Esophagus muscularis mucosa (tissue), 4 donors: ENCODE results near the gene EMILIN1. TPM values are rescaled to one million over a fixed set of nuclear protein-coding genes. Genes with fewer than 3 reads are reported as not detected.

Experiments
- DNase-seq: peaks from one replicate; pipeline ENCODE4 v3.0.0-alpha.2; 2017; ENCODE audit errors: extremely low spot score
- H3K27ac ChIP-seq, 4 donors: fragments of 200-600 bp; sonication (generic); replicated peaks in 1 of 4; 1 replicate in 3 of 4; 2 replicates in 1 of 4; pipeline ENCODE4 v1.5.1; 2016 to 2019; ENCODE audit warnings: mild to moderate bottlenecking in 1 of 4
- H3K27me3 ChIP-seq, 4 donors: fragments of 200-600 bp; sonication (generic); one replicate each; pipeline versions ENCODE4 v1.5.1 to v1.6.0; 2016 to 2019
- H3K36me3 ChIP-seq, 4 donors: fragments of 200-600 bp; sonication (generic); one replicate each; pipeline ENCODE4 v1.5.1; 2016 to 2019
- H3K4me1 ChIP-seq, 4 donors: fragments of 200-600 bp; sonication (generic); one replicate each; pipeline ENCODE4 v1.5.1; 2016 to 2019
- H3K4me3 ChIP-seq, 4 donors: fragments of 200-600 bp; sonication (generic); 1 replicate in 2 of 4; 2 replicates in 2 of 4; pipeline ENCODE4 v1.5.1; 2016 to 2019; ENCODE audit warnings: mild to moderate bottlenecking in 4 of 4, moderate library complexity in 1 of 4
- H3K9me3 ChIP-seq, 4 donors: fragments of 200-600 bp; sonication (generic); 1 replicate in 3 of 4; 2 replicates in 1 of 4; pipeline ENCODE4 v1.5.1; 2016 to 2019
- EP300 ChIP-seq: sonication (generic); formaldehyde crosslinking; IDR thresholded peaks from one replicate; pipeline ENCODE4 v1.6.1; 2017; ENCODE audit warnings: antibody characterized with exemption
- POLR2A ChIP-seq: fragments of 450-650 bp; IDR thresholded peaks from one replicate; pipeline ENCODE4 v1.6.1; 2017; ENCODE audit warnings: antibody characterized with exemption, moderate library complexity, mild to moderate bottlenecking, low read depth
- POLR2AphosphoS5 ChIP-seq, 2 donors: sonication (generic); formaldehyde crosslinking; IDR thresholded peaks; one replicate each; pipeline ENCODE4 v1.6.1; 2017; ENCODE audit warnings: antibody characterized with exemption in 2 of 2
- WGBS: methylation state at CpG from one replicate; pipeline ENCODE4 v1.1.5; 2018; 5-methylcytosine and 5-hydroxymethylcytosine counted together
- intact Hi-C: fragments of 100-400 bp; cut with DNase I; formaldehyde crosslinking; loops from one replicate; pipeline ENCODE4 v1.15.1; 2023
- total RNA-seq, 4 donors: library from RNA; depleted of rRNA; stranded (reverse); fragments of >200 nt; gene quantifications; one replicate each; pipeline versions ENCODE4 v1.1.0 to v1.2.1, GENCODE V29; 2016
- TF ChIP-seq, protein P1 (sequence below), 3 experiments: fragments of 200-600 bp in 2 of 3; fragments of 450-650 bp in 1 of 3; sonication (generic) in 2 of 3; IDR thresholded peaks; one replicate each; pipeline ENCODE4 v1.5.1; 2017 to 2019; ENCODE audit warnings: antibody characterized with exemption in 3 of 3, mild to moderate bottlenecking in 2 of 3, moderate library complexity in 1 of 3

Gene EMILIN1
- total RNA-seq, 4 donors from 2014 or later = 126 to 288 (median 168) TPM

DNA sequence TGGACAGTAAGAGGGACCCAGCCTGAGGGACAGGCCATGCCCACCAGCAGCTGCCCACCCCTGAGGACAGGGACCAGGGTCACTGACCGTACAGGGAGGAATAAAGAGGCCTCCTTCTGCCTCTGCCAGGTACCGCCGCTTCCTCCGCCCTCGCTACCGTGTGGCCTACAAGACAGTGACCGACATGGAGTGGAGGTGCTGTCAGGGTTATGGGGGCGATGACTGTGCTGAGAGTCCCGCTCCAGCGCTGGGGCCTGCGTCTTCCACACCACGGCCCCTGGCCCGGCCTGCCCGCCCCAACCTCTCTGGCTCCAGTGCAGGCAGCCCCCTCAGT lies 2.2 kb downstream of the EMILIN1 start:
- no peak for DNase-seq
- peak overlapping the region; percentile 98 to 99 (median 98) for H3K27ac ChIP-seq
- intact Hi-C loops = no loop called here
- H3K4me1 ChIP-seq = peaks cover 47 to 97% (median 96%) of the 10 kb centered on the region in 4 donors
- TF ChIP-seq POLR2A = no peak
- no peak for TF ChIP-seq EP300
- TF ChIP-seq, protein P1, sequence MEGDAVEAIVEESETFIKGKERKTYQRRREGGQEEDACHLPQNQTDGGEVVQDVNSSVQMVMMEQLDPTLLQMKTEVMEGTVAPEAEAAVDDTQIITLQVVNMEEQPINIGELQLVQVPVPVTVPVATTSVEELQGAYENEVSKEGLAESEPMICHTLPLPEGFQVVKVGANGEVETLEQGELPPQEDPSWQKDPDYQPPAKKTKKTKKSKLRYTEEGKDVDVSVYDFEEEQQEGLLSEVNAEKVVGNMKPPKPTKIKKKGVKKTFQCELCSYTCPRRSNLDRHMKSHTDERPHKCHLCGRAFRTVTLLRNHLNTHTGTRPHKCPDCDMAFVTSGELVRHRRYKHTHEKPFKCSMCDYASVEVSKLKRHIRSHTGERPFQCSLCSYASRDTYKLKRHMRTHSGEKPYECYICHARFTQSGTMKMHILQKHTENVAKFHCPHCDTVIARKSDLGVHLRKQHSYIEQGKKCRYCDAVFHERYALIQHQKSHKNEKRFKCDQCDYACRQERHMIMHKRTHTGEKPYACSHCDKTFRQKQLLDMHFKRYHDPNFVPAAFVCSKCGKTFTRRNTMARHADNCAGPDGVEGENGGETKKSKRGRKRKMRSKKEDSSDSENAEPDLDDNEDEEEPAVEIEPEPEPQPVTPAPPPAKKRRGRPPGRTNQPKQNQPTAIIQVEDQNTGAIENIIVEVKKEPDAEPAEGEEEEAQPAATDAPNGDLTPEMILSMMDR (IDR thresholded peaks at IDR 0.05) = no peak
- TF ChIP-seq POLR2AphosphoS5 (IDR thresholded peaks at IDR 0.05) = no peak
- peak overlapping the region; percentile 56 to 76 (median 70) for H3K4me3 ChIP-seq
- H3K36me3 ChIP-seq = peaks cover 4 to 27% (median 14%) of the 10 kb centered on the region in 4 donors
- whole genome bisulfite sequencing = 31% methylated on average over 7 of the region's 14 CpGs
- H3K9me3 ChIP-seq = no peaks in the 10 kb centered on the region
- no peaks in the 10 kb centered on the region for H3K27me3 ChIP-seq

DNA sequence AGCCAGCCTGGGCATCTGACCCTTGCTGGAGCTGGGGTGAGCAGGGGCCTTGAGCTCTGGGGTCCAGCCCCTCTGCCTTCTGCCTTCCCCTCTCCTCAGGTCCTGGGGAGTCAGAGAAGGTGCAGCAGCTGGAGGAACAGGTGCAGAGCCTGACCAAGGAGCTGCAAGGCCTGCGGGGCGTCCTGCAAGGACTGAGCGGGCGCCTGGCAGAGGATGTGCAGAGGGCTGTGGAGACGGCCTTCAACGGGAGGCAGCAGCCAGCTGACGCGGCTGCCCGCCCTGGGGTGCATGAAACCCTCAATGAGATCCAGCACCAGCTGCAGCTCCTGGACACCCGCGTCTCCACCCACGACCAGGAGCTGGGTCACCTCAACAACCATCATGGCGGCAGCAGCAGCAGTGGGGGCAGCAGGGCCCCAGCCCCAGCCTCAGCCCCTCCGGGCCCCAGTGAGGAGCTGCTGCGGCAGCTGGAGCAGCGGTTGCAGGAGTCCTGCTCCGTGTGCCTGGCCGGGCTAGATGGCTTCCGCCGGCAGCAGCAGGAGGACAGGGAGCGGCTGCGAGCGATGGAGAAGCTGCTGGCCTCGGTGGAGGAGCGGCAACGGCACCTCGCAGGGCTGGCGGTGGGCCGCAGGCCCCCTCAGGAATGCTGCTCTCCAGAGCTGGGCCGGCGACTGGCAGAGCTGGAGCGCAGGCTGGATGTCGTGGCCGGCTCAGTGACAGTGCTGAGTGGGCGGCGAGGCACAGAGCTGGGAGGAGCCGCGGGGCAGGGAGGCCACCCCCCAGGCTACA lies 3.8 kb downstream of the EMILIN1 start:
- peak overlapping the region; percentile 98 to 99 (median 98) for H3K27ac ChIP-seq
- H3K4me1 ChIP-seq = peaks cover 44 to 95% (median 91%) of the 10 kb centered on the region in 4 donors
- intact Hi-C loops = no loop called here
- TF ChIP-seq, protein P1 (IDR thresholded peaks at IDR 0.05) = no peak
- TF ChIP-seq POLR2AphosphoS5 (IDR thresholded peaks at IDR 0.05) (no peak), POLR2A (no peak), EP300 (no peak)
- no peaks in the 10 kb centered on the region for H3K9me3 ChIP-seq
- H3K27me3 ChIP-seq = no peaks in the 10 kb centered on the region
- 66% methylated on average over 5 of the region's 38 CpGs for WGBS
- no peak for DNase-seq
- no peak overlapping the region for H3K4me3 ChIP-seq
- H3K36me3 ChIP-seq = peaks cover 4 to 27% (median 14%) of the 10 kb centered on the region in 4 donors

DNA sequence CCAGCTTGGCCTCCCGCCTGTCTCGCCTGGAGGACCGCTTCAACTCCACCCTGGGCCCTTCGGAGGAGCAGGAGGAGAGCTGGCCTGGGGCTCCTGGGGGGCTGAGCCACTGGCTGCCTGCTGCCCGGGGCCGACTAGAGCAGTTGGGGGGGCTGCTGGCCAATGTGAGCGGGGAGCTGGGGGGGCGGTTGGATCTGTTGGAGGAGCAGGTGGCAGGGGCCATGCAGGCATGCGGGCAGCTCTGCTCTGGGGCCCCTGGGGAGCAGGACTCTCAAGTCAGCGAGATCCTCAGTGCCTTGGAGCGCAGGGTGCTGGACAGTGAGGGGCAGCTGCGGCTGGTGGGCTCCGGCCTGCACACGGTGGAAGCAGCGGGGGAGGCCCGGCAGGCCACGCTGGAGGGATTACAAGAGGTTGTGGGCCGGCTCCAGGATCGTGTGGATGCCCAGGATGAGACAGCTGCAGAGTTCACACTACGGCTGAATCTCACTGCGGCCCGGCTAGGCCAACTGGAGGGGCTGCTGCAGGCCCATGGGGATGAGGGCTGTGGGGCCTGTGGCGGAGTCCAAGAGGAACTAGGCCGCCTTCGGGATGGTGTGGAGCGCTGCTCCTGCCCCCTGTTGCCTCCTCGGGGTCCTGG lies 4.5 kb downstream of the EMILIN1 start:
- H3K4me3 ChIP-seq = no peak overlapping the region
- no peak for DNase-seq
- intact Hi-C loops = no loop called here
- H3K27ac ChIP-seq = peak overlapping the region; percentile 6 to 99 (median 40)
- 74% methylated on average over 15 of the region's 27 CpGs for WGBS
- H3K4me1 ChIP-seq = peaks cover 40 to 93% (median 90%) of the 10 kb centered on the region in 4 donors
- TF ChIP-seq EP300 = no peak
- TF ChIP-seq, protein P1 (IDR thresholded peaks at IDR 0.05) = no peak
- H3K9me3 ChIP-seq = no peaks in the 10 kb centered on the region
- H3K36me3 ChIP-seq = peaks cover 4 to 27% (median 14%) of the 10 kb centered on the region in 4 donors
- H3K27me3 ChIP-seq = no peaks in the 10 kb centered on the region

DNA sequence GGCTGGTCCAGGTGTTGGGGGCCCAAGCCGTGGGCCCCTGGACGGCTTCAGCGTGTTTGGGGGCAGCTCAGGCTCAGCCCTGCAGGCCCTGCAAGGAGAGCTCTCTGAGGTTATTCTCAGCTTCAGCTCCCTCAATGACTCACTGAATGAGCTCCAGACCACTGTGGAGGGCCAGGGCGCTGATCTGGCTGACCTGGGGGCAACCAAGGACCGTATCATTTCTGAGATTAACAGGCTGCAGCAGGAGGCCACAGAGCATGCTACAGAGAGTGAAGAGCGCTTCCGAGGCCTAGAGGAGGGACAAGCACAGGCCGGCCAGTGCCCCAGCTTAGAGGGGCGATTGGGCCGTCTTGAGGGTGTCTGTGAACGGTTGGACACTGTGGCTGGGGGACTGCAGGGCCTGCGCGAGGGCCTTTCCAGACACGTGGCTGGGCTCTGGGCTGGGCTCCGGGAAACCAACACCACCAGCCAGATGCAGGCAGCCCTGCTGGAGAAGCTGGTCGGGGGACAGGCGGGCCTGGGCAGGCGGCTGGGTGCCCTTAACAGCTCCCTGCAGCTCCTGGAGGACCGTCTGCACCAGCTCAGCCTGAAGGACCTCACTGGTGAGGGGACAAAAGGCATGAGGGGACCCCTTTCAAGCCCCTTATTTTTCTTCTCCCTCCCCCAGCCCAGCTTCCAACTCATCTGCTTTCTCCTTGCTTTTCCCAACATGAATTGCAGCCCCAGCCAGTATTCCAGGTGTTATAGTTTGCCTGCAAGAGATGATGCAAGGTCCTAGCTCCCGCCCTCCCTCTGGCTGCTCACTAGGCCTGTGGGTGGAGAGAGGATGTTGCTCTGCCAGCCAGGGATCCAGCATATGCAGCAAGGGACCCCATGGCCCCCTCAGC lies 5.2 kb downstream of the EMILIN1 start:
- peak overlapping the region in 3 of 4 donors; percentile 32 to 99 (median 94) for H3K27ac ChIP-seq
- TF ChIP-seq EP300 (no peak), POLR2AphosphoS5 (IDR thresholded peaks at IDR 0.05) (peak in 1 of 2 donors; percentile 4), POLR2A (no peak)
- TF ChIP-seq, protein P1 (IDR thresholded peaks at IDR 0.05) = no peak
- H3K4me1 ChIP-seq = peaks cover 37 to 94% (median 86%) of the 10 kb centered on the region in 4 donors
- H3K27me3 ChIP-seq = no peaks in the 10 kb centered on the region
- H3K36me3 ChIP-seq = peaks cover 4 to 27% (median 14%) of the 10 kb centered on the region in 4 donors
- no peaks in the 10 kb centered on the region for H3K9me3 ChIP-seq
- H3K4me3 ChIP-seq = no peak overlapping the region
- DNase-seq = no peak
- intact Hi-C loops = no loop called here
- 70% methylated on average over 12 of the region's 20 CpGs for WGBS
